Measurements from ENCODE around the gene GTF2IRD1. TPM values are rescaled to one million over a fixed set of nuclear protein-coding genes. Genes with fewer than 3 reads are reported as not detected.

The GTF2IRD1 gene
- total and polyA plus RNA-seq, 2 of the 13 experiments (the other 11 are each of a cell fraction or from before 2014, with no cell fraction given): 16.5 to 26.7 TPM

DNA sequence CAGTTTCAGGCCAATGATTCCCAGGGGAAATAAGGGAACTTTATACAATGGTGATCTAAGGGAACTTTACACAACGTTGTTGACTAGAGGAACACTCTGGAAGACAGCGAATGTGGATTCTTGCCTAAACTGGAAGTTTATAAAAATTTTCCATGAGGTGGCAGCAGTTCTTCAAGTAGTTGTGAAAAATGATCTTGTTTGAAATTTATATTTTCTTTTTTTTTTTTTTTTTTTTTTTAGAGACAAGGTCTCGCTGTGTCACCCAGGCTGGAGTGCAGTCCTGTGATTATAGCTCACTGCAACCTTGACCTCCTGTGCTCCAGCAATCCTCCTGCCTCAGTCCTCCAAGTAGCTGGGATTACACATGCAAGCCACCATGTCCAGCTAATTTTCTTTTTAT is 171.7 kb downstream of the GTF2IRD1 start:
- no peak overlapping the region for H3K27ac ChIP-seq (ENCODE audit: extremely low read length, insufficient read depth, low read length)
- CTCF ChIA-PET (ENCODE audit: low intra/inter-chr PET ratio, low total read pairs): no interaction called here
- ATAC-seq (no peak), DNase-seq (ENCODE audit: low spot score) (peak; percentile 46), FAIRE-seq (no peak)
- H4K20me1 ChIP-seq (ENCODE audit: insufficient read depth, low read length): no peaks in the 10 kb centered on the region
- H3K4me3 ChIP-seq (replicated peaks in 1 of 3; ENCODE audit: insufficient read depth in 1 of 3, low read depth in 2 of 3, low read length in 3 of 3): no peak overlapping the region
- no peaks in the 10 kb centered on the region for H3K27me3 ChIP-seq (ENCODE audit: control insufficient read depth in 1 of 2, insufficient read depth in 2 of 2, low read length in 2 of 2)
- in situ Hi-C loops (cut with HindIII; ENCODE audit: extremely low pct_ligation_motif_present, low pct_unique_long_range_greater_than_20kb) (no loop called here), intact Hi-C loops (cut with micrococcal nuclease; ENCODE audit: unreplicated experiment) (no loop called here)
- BruUV-seq (replicated peaks): no TSS peak
- H3K79me2 ChIP-seq (ENCODE audit: insufficient read depth, low read length): no peaks in the 10 kb centered on the region
- H3K4me1 ChIP-seq (ENCODE audit: insufficient read depth, low read length): peaks cover 45% of the 10 kb centered on the region
- WGBS (ENCODE audit: low lambda C conversion rate): 33% methylated on average over 3 of the region's 3 CpGs
- H3K36me3 ChIP-seq (replicated peaks in 1 of 2; ENCODE audit: control insufficient read depth in 1 of 2, insufficient read depth in 2 of 2, low read length in 2 of 2): no peaks in the 10 kb centered on the region
- TF ChIP-seq, protein P1, sequence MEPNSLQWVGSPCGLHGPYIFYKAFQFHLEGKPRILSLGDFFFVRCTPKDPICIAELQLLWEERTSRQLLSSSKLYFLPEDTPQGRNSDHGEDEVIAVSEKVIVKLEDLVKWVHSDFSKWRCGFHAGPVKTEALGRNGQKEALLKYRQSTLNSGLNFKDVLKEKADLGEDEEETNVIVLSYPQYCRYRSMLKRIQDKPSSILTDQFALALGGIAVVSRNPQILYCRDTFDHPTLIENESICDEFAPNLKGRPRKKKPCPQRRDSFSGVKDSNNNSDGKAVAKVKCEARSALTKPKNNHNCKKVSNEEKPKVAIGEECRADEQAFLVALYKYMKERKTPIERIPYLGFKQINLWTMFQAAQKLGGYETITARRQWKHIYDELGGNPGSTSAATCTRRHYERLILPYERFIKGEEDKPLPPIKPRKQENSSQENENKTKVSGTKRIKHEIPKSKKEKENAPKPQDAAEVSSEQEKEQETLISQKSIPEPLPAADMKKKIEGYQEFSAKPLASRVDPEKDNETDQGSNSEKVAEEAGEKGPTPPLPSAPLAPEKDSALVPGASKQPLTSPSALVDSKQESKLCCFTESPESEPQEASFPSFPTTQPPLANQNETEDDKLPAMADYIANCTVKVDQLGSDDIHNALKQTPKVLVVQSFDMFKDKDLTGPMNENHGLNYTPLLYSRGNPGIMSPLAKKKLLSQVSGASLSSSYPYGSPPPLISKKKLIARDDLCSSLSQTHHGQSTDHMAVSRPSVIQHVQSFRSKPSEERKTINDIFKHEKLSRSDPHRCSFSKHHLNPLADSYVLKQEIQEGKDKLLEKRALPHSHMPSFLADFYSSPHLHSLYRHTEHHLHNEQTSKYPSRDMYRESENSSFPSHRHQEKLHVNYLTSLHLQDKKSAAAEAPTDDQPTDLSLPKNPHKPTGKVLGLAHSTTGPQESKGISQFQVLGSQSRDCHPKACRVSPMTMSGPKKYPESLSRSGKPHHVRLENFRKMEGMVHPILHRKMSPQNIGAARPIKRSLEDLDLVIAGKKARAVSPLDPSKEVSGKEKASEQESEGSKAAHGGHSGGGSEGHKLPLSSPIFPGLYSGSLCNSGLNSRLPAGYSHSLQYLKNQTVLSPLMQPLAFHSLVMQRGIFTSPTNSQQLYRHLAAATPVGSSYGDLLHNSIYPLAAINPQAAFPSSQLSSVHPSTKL (CRISPR knock-in tag; IDR thresholded peaks at IDR 0.05): no peak
- TF ChIP-seq ZNF263 (CRISPR knock-in tag; IDR thresholded peaks at IDR 0.05): peak; percentile 52; the same call in 1 of the 2 replicates
- 0 out of 2 replicates have a peak, but pooled peaks have one; percentile 12 for TF ChIP-seq RARA (CRISPR knock-in tag; IDR thresholded peaks at IDR 0.05)
- no peak for TF ChIP-seq ZMYM2 (CRISPR knock-in tag; IDR thresholded peaks at IDR 0.05)
- TF ChIP-seq GPN1 (CRISPR knock-in tag; IDR thresholded peaks at IDR 0.05; ENCODE audit: borderline replicate concordance): no peak
- TF ChIP-seq ZNF891 (CRISPR knock-in tag; IDR thresholded peaks at IDR 0.05): no peak
- peak; percentile 26; the same call in 1 of the 2 replicates for TF ChIP-seq STAG1 (CRISPR knock-in tag; IDR thresholded peaks at IDR 0.05)
- no peak for TF ChIP-seq MAFF (IDR thresholded peaks at IDR 0.05; ENCODE audit: low read depth, low read length)
- TF ChIP-seq, protein P2, sequence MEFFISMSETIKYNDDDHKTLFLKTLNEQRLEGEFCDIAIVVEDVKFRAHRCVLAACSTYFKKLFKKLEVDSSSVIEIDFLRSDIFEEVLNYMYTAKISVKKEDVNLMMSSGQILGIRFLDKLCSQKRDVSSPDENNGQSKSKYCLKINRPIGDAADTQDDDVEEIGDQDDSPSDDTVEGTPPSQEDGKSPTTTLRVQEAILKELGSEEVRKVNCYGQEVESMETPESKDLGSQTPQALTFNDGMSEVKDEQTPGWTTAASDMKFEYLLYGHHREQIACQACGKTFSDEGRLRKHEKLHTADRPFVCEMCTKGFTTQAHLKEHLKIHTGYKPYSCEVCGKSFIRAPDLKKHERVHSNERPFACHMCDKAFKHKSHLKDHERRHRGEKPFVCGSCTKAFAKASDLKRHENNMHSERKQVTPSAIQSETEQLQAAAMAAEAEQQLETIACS (CRISPR knock-in tag; IDR thresholded peaks at IDR 0.05): no peak
- TF ChIP-seq HNRNPH1 (optimal IDR thresholded peaks at IDR 0.05; ENCODE audit: low read depth, low read length): no peak
- TF ChIP-seq, protein P3, sequence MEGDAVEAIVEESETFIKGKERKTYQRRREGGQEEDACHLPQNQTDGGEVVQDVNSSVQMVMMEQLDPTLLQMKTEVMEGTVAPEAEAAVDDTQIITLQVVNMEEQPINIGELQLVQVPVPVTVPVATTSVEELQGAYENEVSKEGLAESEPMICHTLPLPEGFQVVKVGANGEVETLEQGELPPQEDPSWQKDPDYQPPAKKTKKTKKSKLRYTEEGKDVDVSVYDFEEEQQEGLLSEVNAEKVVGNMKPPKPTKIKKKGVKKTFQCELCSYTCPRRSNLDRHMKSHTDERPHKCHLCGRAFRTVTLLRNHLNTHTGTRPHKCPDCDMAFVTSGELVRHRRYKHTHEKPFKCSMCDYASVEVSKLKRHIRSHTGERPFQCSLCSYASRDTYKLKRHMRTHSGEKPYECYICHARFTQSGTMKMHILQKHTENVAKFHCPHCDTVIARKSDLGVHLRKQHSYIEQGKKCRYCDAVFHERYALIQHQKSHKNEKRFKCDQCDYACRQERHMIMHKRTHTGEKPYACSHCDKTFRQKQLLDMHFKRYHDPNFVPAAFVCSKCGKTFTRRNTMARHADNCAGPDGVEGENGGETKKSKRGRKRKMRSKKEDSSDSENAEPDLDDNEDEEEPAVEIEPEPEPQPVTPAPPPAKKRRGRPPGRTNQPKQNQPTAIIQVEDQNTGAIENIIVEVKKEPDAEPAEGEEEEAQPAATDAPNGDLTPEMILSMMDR (CRISPR knock-in tag; IDR thresholded peaks at IDR 0.05): 0 out of 2 replicates have a peak, but pooled peaks have one; percentile 18
- TF ChIP-seq ZNF607 (CRISPR knock-in tag; IDR thresholded peaks at IDR 0.05; ENCODE audit: borderline replicate concordance): no peak
- no peak for TF ChIP-seq ZNF652 (CRISPR knock-in tag; IDR thresholded peaks at IDR 0.05; ENCODE audit: borderline replicate concordance, low read depth)
- TF ChIP-seq POLR2AphosphoS5 (IDR thresholded peaks at IDR 0.05; ENCODE audit: low read depth, low read length): no peak
- TF ChIP-seq, protein P4, sequence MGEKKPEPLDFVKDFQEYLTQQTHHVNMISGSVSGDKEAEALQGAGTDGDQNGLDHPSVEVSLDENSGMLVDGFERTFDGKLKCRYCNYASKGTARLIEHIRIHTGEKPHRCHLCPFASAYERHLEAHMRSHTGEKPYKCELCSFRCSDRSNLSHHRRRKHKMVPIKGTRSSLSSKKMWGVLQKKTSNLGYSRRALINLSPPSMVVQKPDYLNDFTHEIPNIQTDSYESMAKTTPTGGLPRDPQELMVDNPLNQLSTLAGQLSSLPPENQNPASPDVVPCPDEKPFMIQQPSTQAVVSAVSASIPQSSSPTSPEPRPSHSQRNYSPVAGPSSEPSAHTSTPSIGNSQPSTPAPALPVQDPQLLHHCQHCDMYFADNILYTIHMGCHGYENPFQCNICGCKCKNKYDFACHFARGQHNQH (CRISPR knock-in tag; IDR thresholded peaks at IDR 0.05): no peak
- TF ChIP-seq, protein P5, sequence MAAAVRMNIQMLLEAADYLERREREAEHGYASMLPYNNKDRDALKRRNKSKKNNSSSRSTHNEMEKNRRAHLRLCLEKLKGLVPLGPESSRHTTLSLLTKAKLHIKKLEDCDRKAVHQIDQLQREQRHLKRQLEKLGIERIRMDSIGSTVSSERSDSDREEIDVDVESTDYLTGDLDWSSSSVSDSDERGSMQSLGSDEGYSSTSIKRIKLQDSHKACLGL (CRISPR knock-in tag; IDR thresholded peaks at IDR 0.05): no peak
- no peak overlapping the region for H3K4me2 ChIP-seq (ENCODE audit: low read depth, low read length)
- no peak overlapping the region for H3K9ac ChIP-seq (ENCODE audit: insufficient read depth, low read depth, low read length)
- no peak overlapping the region for H2AFZ ChIP-seq (ENCODE audit: low read length)
- H3K9me3 ChIP-seq (ENCODE audit: low read length): no peaks in the 10 kb centered on the region
- POLR2A ChIA-PET: interaction anchor here (1.3 kb wide), 1 partner anchor 13 kb away, joined by 3 read pairs; no protein-coding TSS in a partner anchor
